ENCODE data around the gene CDH12.

- TF ChIP-seq CTCF (IDR thresholded peaks at IDR 0.05; ENCODE audit: low read depth, low read length) (no peak), EZH2phosphoT487 (IDR thresholded peaks at IDR 0.05; ENCODE audit: low read depth) (no peak)
Measured at GRCh38 chr5:22306011-22306410, 547.1 kb downstream of the CDH12 start.
